ENCODE results near the gene MYO1D. TPM values are rescaled to one million over a fixed set of nuclear protein-coding genes. Genes with fewer than 3 reads are reported as not detected.
A peak's percentile ranks its signal among the peaks of the same experiment; 100 is the strongest.
"Not testable (repeated sequence)": the region's sequence is repeated elsewhere in the genome, so short reads cannot be mapped to it uniquely, and the experiment has no call there.

The MYO1D gene
- 10 to 100 TPM; 30.5 to 33.4 (median 30.6) TPM for polyA plus RNA-seq (ENCODE audit: insufficient read length in 3 of 3)

- peak in 1 of 3 donors; percentile 19 for DNase-seq (ENCODE audit: low read depth in 3 of 3, low spot score in 2 of 3)
Observed at GRCh38 chr17:32876417-32877163, at the start of gene MYO1D. MYO1D (minus strand) TSS chr17:32877124; CDS start chr17:32876872, 252 bp downstream.

- DNase-seq (ENCODE audit: low read depth in 3 of 3, low spot score in 2 of 3), result no peak
Observed at GRCh38 chr17:32926183-32926582, 49.3 kb upstream of the MYO1D start.

GRCh38 chr17:32923905-32924304 is 47.0 kb upstream of the MYO1D start:
- DNase-seq (ENCODE audit: low read depth in 3 of 3, low spot score in 2 of 3), result not testable (repeated sequence)

- no peak for DNase-seq (ENCODE audit: low read depth in 3 of 3, low spot score in 2 of 3)
Observed at GRCh38 chr17:32921017-32921416, 44.1 kb upstream of the MYO1D start.

- no peak for DNase-seq (ENCODE audit: low read depth in 3 of 3, low spot score in 2 of 3)
Observed at GRCh38 chr17:32920293-32920692, 43.4 kb upstream of the MYO1D start.

- DNase-seq (ENCODE audit: low read depth in 3 of 3, low spot score in 2 of 3), result not testable (repeated sequence)
Observed at GRCh38 chr17:32919876-32920275, 43.0 kb upstream of the MYO1D start.

- no peak for DNase-seq (ENCODE audit: low read depth in 3 of 3, low spot score in 2 of 3)
Observed at GRCh38 chr17:32917842-32918241, 40.9 kb upstream of the MYO1D start.

GRCh38 chr17:32917081-32917480 is 40.2 kb upstream of the MYO1D start:
- DNase-seq (ENCODE audit: low read depth in 3 of 3, low spot score in 2 of 3), result no peak

- DNase-seq (ENCODE audit: low read depth in 3 of 3, low spot score in 2 of 3), result no peak
Observed at GRCh38 chr17:32916134-32916533, 39.2 kb upstream of the MYO1D start.

- DNase-seq (ENCODE audit: low read depth in 3 of 3, low spot score in 2 of 3), result no peak
Observed at GRCh38 chr17:32915245-32915644, 38.3 kb upstream of the MYO1D start.

- no peak for DNase-seq (ENCODE audit: low read depth in 3 of 3, low spot score in 2 of 3)
Observed at GRCh38 chr17:32914181-32914580, 37.3 kb upstream of the MYO1D start.

GRCh38 chr17:32913593-32913992 is 36.7 kb upstream of the MYO1D start:
- no peak for DNase-seq (ENCODE audit: low read depth in 3 of 3, low spot score in 2 of 3)

GRCh38 chr17:32912218-32912897 is 35.4 kb upstream of the MYO1D start:
- DNase-seq (ENCODE audit: low read depth in 3 of 3, low spot score in 2 of 3), result no peak

- DNase-seq (ENCODE audit: low read depth in 3 of 3, low spot score in 2 of 3), result no peak
Observed at GRCh38 chr17:32910769-32911168, 33.8 kb upstream of the MYO1D start.

GRCh38 chr17:32909787-32910369 is 33.0 kb upstream of the MYO1D start:
- DNase-seq (ENCODE audit: low read depth in 3 of 3, low spot score in 2 of 3), result peak in 1 of 3 donors; percentile 76

GRCh38 chr17:32907583-32907982 is 30.7 kb upstream of the MYO1D start:
- no peak for DNase-seq (ENCODE audit: low read depth in 3 of 3, low spot score in 2 of 3)

GRCh38 chr17:32904891-32905290 is 28.0 kb upstream of the MYO1D start:
- DNase-seq (ENCODE audit: low read depth in 3 of 3, low spot score in 2 of 3), result no peak

- no peak for DNase-seq (ENCODE audit: low read depth in 3 of 3, low spot score in 2 of 3)
Observed at GRCh38 chr17:32903774-32904673, 27.1 kb upstream of the MYO1D start.

- DNase-seq (ENCODE audit: low read depth in 3 of 3, low spot score in 2 of 3), result no peak
Observed at GRCh38 chr17:32901743-32902142, 24.8 kb upstream of the MYO1D start.

GRCh38 chr17:32899236-32900013 is 22.5 kb upstream of the MYO1D start:
- DNase-seq (ENCODE audit: low read depth in 3 of 3, low spot score in 2 of 3), result no peak
